Astrocyte (in vitro differentiated cells and primary cell): ENCODE measurements around the gene OCA2. TPM values are rescaled to one million over a fixed set of nuclear protein-coding genes. Genes with fewer than 3 reads are reported as not detected.
A peak's percentile ranks its signal among the peaks of the same experiment; 100 is the strongest.

ENCODE experiments used
- DNase-seq: peaks from one replicate; pipeline ENCODE4 v3.0.0-alpha.2; 2010; ENCODE audit warnings: low read depth
- FAIRE-seq: peaks from 2 replicates; lab custom pipeline; 2011; peaks lifted over from hg19 to GRCh38; lab: Jason Lieb, UNC
- H2AFZ ChIP-seq: 2 replicates; pipeline ENCODE4 v1.6.0; 2012; ENCODE audit warnings: low read depth, low read length, inconsistent platforms
- H3K27ac ChIP-seq: 2 replicates; pipeline ENCODE4 v1.5.1; 2011; ENCODE audit warnings: low read depth, low read length, inconsistent platforms
- H3K27me3 ChIP-seq: 2 replicates; pipeline ENCODE4 v1.6.0; 2011; ENCODE audit warnings: low read length, inconsistent platforms; ENCODE audit not compliant: insufficient read depth
- H3K36me3 ChIP-seq: 2 replicates; pipeline ENCODE4 v1.5.1; 2011; ENCODE audit warnings: low read length, inconsistent platforms; ENCODE audit not compliant: insufficient read depth
- H3K4me1 ChIP-seq: 2 replicates; pipeline ENCODE4 v1.5.1; 2011; ENCODE audit warnings: low read length, inconsistent platforms; ENCODE audit not compliant: insufficient read depth
- H3K4me2 ChIP-seq: 2 replicates; pipeline ENCODE4 v1.6.0; 2012; ENCODE audit warnings: low read length, inconsistent platforms
- H3K4me3 ChIP-seq: 2 replicates; pipeline ENCODE4 v1.5.1; 2011; ENCODE audit warnings: low read depth, mild to moderate bottlenecking, low read length, inconsistent platforms; ENCODE audit not compliant: insufficient read depth
- H3K79me2 ChIP-seq: 2 replicates; pipeline ENCODE4 v1.6.0; 2012; ENCODE audit warnings: mild to moderate bottlenecking, low read length, inconsistent platforms; ENCODE audit not compliant: insufficient read depth
- H3K9ac ChIP-seq: 2 replicates; pipeline ENCODE4 v1.6.0; 2012; ENCODE audit warnings: mild to moderate bottlenecking, low read length, inconsistent platforms
- H3K9me3 ChIP-seq: 2 replicates; pipeline ENCODE4 v1.5.1; 2012; ENCODE audit warnings: low read depth, mild to moderate bottlenecking, low read length, inconsistent platforms; ENCODE audit not compliant: insufficient read depth
- H4K20me1 ChIP-seq: 2 replicates; pipeline ENCODE4 v1.6.0; 2012; ENCODE audit warnings: low read length, inconsistent platforms; ENCODE audit not compliant: insufficient read depth
- H3K27ac Mint-ChIP-seq: one replicate; pipeline ENCODE4 v1.8.0; 2021; ENCODE audit warnings: mild to moderate bottlenecking, mixed read lengths; ENCODE audit not compliant: unreplicated experiment
- H3K27me3 Mint-ChIP-seq: one replicate; pipeline ENCODE4 v1.8.0; 2021; ENCODE audit warnings: low read depth, mixed read lengths; ENCODE audit not compliant: unreplicated experiment
- H3K36me3 Mint-ChIP-seq: one replicate; pipeline ENCODE4 v1.8.0; 2021; ENCODE audit warnings: low read depth, mixed read lengths; ENCODE audit not compliant: unreplicated experiment
- H3K4me1 Mint-ChIP-seq: one replicate; pipeline ENCODE4 v1.8.0; 2021; ENCODE audit warnings: low read depth, mixed read lengths; ENCODE audit not compliant: unreplicated experiment
- H3K4me3 Mint-ChIP-seq: one replicate; pipeline ENCODE4 v1.8.0; 2021; ENCODE audit warnings: mild to moderate bottlenecking, moderate library complexity, mixed read lengths; ENCODE audit not compliant: unreplicated experiment
- H3K9me3 Mint-ChIP-seq: one replicate; pipeline ENCODE4 v1.8.0; 2021; ENCODE audit warnings: mild to moderate bottlenecking, mixed read lengths; ENCODE audit not compliant: unreplicated experiment
- EZH2 ChIP-seq: IDR thresholded peaks from 2 replicates; pipeline ENCODE4 v1.6.1; 2012; ENCODE audit warnings: mild to moderate bottlenecking, low read length, inconsistent platforms; ENCODE audit not compliant: insufficient read depth
- total RNA-seq: library from RNA; stranded (reverse); gene quantifications from 2 replicates; pipeline ENCODE4 v1.2.1, GENCODE V29; 2021
- TF ChIP-seq, protein P1 (sequence below): IDR thresholded peaks from 2 replicates; pipeline ENCODE4 v1.5.1; 2011; ENCODE audit warnings: low read depth, mild to moderate bottlenecking, inconsistent platforms, low read length, moderate library complexity; ENCODE audit not compliant: insufficient read depth

OCA2 gene
- total RNA-seq, 1 donor from 2014 or later, result 2.9 TPM

DNA sequence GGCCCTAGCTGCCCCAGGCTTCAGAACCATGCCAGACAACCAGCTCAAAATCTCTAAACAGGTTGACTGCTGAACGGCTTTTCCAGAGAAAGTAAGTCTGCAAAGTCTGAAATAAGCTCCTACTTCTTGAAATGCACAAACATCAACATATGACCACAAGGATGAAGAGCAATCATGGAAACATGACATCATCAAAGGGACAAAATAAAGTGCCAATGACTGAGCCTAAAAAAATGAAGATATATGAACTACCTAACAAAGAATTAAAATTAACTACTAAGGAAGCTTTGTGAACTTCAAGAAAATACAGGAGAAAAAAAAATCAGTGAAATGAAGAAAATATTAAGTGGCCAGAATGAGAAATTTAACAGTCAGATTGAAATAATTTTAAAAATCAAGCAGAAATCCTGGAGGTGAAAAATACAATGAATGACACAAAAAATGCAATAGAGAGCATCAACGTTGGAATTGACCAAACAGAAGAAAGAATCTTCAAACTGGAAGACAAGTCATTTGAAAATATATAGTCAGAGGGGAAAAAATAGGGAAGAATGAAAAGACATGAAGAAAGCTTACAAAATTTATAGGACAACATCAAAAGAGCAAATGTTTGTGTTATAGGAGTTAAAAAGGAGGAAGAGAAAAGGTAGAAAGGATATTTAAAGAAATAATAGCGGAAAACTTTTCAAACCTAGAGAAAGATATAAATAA is 364.2 kb downstream of the OCA2 start:
- H3K9ac ChIP-seq, result no peak overlapping the region
- H3K4me3 ChIP-seq, result no peak overlapping the region
- Mint-ChIP-seq H3K36me3 (peaks cover 5% of the 10 kb centered on the region), H3K27me3 (no peaks in the 10 kb centered on the region), H3K4me1 (peaks cover 3% of the 10 kb centered on the region), H3K9me3 (peaks cover 24% of the 10 kb centered on the region), H3K27ac (no peak overlapping the region), H3K4me3 (no peak overlapping the region)
- no peaks in the 10 kb centered on the region for H4K20me1 ChIP-seq
- no peak for FAIRE-seq
- no peaks in the 10 kb centered on the region for H3K79me2 ChIP-seq
- no peak overlapping the region for H3K4me2 ChIP-seq
- H3K9me3 ChIP-seq, result peaks cover 9% of the 10 kb centered on the region
- peaks cover 12% of the 10 kb centered on the region for H3K4me1 ChIP-seq
- no peak overlapping the region for H3K27ac ChIP-seq
- H2AFZ ChIP-seq, result no peak overlapping the region
- no peaks in the 10 kb centered on the region for H3K36me3 ChIP-seq
- H3K27me3 ChIP-seq, result no peaks in the 10 kb centered on the region
- no peak for TF ChIP-seq EZH2
- TF ChIP-seq, protein P1, sequence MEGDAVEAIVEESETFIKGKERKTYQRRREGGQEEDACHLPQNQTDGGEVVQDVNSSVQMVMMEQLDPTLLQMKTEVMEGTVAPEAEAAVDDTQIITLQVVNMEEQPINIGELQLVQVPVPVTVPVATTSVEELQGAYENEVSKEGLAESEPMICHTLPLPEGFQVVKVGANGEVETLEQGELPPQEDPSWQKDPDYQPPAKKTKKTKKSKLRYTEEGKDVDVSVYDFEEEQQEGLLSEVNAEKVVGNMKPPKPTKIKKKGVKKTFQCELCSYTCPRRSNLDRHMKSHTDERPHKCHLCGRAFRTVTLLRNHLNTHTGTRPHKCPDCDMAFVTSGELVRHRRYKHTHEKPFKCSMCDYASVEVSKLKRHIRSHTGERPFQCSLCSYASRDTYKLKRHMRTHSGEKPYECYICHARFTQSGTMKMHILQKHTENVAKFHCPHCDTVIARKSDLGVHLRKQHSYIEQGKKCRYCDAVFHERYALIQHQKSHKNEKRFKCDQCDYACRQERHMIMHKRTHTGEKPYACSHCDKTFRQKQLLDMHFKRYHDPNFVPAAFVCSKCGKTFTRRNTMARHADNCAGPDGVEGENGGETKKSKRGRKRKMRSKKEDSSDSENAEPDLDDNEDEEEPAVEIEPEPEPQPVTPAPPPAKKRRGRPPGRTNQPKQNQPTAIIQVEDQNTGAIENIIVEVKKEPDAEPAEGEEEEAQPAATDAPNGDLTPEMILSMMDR, result no peak
- DNase-seq, result no peak

DNA sequence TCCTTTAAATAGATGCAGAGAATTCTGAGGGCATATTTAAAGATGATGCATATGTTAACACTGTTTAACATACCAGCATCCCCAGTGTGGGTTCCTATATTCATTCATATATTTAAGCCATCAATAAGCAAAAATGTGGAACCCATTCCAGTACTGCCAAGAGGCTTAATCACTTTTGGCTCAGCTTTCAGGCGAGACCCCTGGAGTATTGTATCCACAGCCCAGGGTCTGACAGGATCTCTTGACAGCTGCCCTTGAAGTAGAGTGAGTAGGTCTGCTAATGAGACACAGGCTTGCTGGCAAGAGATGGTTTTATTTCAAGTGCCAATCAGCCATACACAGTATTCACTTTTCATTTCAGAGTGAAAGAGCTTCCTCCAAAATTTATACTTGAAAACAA is 367.3 kb downstream of the OCA2 start:
- H2AFZ ChIP-seq, result no peak overlapping the region
- Mint-ChIP-seq H3K9me3 (peaks cover 26% of the 10 kb centered on the region), H3K36me3 (peaks cover 5% of the 10 kb centered on the region), H3K27ac (no peak overlapping the region), H3K4me3 (no peak overlapping the region), H3K27me3 (peaks cover 6% of the 10 kb centered on the region), H3K4me1 (peaks cover 3% of the 10 kb centered on the region)
- H3K4me3 ChIP-seq, result no peak overlapping the region
- H3K9me3 ChIP-seq, result peaks cover 9% of the 10 kb centered on the region
- TF ChIP-seq, protein P1, result no peak
- H3K36me3 ChIP-seq, result no peaks in the 10 kb centered on the region
- peak overlapping the region; percentile 24 for H3K27ac ChIP-seq
- no peaks in the 10 kb centered on the region for H4K20me1 ChIP-seq
- H3K79me2 ChIP-seq, result no peaks in the 10 kb centered on the region
- H3K4me2 ChIP-seq, result peak overlapping the region; percentile 41
- FAIRE-seq (no peak), DNase-seq (peak; percentile 34)
- no peak overlapping the region for H3K9ac ChIP-seq
- peaks cover 12% of the 10 kb centered on the region for H3K4me1 ChIP-seq
- H3K27me3 ChIP-seq, result no peaks in the 10 kb centered on the region

- Mint-ChIP-seq H3K36me3 (peaks cover 5% of the 10 kb centered on the region), H3K9me3 (peaks cover 24% of the 10 kb centered on the region), H3K4me3 (no peak overlapping the region), H3K27me3 (peaks cover 6% of the 10 kb centered on the region), H3K27ac (no peak overlapping the region), H3K4me1 (peaks cover 3% of the 10 kb centered on the region)
- no peak overlapping the region for H2AFZ ChIP-seq
- H3K79me2 ChIP-seq, result no peaks in the 10 kb centered on the region
- no peaks in the 10 kb centered on the region for H4K20me1 ChIP-seq
- no peaks in the 10 kb centered on the region for H3K36me3 ChIP-seq
- no peak overlapping the region for H3K9ac ChIP-seq
- peak overlapping the region; percentile 23 for H3K27ac ChIP-seq
- H3K4me2 ChIP-seq, result peak overlapping the region; percentile 41
- FAIRE-seq (peak; percentile 82), DNase-seq (peak; percentile 77)
- no peak for TF ChIP-seq EZH2
- TF ChIP-seq, protein P1, result no peak
- H3K4me1 ChIP-seq, result peaks cover 12% of the 10 kb centered on the region
- H3K27me3 ChIP-seq, result no peaks in the 10 kb centered on the region
- peaks cover 9% of the 10 kb centered on the region for H3K9me3 ChIP-seq
- no peak overlapping the region for H3K4me3 ChIP-seq
Observed at GRCh38 chr15:27730868-27731267, 368.2 kb downstream of the OCA2 start.
